NCI-H146 (cell line): ENCODE measurements around the gene PADI4.
"Not testable (repeated sequence)": the region's sequence is repeated elsewhere in the genome, so short reads cannot be mapped to it uniquely, and the experiment has no call there.

ENCODE experiments used
- DNase-seq: peaks from one replicate; lab custom pipeline; 2025; lab: John Stamatoyannopoulos, UW

PADI4 gene

DNA sequence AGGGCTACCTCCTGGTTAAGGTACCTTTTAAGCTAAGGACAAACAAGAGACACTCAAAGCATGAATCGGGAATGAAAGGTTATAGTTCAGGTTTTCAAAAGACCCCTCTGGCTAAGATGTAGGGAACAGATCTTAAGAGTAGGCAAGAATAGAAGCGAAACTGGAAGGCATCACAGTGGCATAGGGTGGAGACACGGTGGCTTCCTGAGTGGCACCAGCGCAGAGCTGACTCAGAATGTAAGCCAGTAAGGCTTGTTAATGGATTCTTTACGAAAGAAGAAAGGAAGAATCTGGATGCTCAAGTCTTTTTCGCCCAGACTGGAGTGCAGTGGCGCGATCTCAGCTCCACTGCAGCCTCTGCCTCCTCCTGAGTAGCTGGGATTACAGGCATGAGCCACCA, 85.2 kb downstream of the PADI4 start:
- no peak for DNase-seq

GRCh38 chr1:17397910-17398695, 90.1 kb downstream of the PADI4 start:
- no peak for DNase-seq

GRCh38 chr1:17400725-17401341, 92.8 kb downstream of the PADI4 start:
- no peak for DNase-seq

DNA sequence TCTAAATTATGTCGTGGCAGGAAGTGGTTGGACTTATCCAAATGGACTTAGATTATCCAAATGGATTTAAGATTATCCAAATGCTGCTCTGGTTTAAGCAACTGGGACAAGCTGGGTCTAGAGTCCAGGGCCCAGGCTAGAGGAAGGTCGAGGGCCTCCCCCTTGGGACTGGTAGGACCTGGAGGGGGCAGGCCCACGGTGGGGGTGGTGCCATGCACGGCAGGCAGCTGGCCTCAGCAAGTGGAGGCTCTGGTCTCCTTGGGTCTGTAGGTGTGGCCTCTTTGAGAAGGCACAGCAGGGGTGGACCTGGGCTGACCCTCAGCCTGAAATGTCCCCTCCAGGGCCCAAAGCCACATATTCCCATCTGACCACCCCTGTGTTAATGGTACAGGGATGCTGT, 93.8 kb downstream of the PADI4 start:
- DNase-seq, result no peak

GRCh38 chr1:17403081-17403480, 95.1 kb downstream of the PADI4 start:
- DNase-seq, result no peak

DNA sequence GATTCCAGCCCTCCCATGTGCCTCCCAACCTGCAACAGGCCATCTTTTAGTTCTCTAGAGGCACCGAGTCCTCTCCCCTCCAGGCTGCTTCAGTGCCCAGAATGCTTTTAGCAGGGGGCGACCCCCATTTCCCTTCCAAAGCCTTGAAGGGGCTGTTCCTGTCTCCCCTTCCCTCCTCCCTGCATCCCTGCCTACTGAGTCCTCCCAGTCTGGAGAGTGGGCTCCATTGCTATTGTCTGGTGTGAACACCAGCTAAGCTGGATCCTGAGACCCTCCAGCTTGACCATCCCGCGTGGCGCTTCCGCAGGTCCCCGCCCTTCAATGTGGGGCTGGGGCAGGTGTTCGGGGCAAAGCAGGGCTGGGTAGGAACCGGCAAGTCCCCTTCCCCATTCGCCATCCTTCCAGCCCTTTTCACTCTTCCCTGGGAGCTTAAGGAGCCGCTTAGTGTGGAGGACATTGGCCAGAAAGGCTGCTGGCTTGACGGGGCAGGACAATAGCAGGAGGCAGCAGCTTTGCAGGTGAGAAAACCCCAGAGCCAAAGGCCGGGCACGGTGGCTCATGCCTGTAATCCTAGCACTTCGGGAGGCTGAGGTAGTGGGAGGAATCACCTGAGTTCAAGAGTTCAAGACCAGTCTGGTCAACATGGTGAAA, 96.2 kb downstream of the PADI4 start:
- no peak for DNase-seq

GRCh38 chr1:17404820-17405219, 96.8 kb downstream of the PADI4 start:
- DNase-seq, result no peak

DNA sequence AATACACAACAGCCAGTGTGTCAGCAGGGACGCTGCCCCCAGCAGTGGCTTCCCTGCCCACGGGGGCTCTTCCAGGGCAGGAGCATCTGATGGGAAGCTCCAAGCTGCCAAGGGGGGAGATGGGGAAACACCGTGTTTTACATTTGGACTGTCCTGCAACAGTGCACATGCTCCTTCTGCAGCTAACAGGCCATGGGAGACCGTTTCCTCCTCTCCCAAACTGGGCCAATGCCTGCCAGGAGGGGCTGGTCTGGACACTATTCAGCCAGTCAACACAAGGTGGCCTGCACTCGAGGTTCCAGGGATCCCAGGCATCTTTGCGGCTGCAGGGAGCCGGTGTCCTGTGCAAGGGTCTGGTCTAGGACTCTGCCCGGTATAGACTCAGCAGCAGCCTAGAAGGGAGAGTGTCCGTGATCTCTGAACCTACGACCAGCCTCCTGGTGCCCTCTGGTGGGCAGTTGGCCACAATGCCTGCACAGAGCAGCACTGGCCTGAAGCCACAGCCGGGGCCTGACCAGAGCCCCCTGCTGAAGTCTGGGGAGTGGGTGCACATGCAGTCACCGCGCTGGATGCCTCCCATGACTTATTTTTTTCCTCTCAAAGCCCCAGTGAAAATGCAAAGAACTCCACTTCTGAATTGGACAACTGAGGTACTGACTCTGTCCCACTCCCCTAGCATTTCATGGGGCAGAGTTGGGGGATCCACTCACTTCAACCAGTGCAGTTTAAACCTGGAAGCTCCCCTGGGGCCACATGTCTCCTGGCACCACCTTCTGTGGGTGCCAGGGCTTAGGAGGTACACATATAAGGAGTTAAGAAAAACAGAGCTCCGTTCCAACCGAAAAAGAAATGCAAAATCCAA, 98.1 kb downstream of the PADI4 start:
- DNase-seq, result peak; percentile 45

- not testable (repeated sequence) for DNase-seq
These were observed 98.9 kb downstream of the PADI4 start for GRCh38 chr1:17406760-17407475.

DNA sequence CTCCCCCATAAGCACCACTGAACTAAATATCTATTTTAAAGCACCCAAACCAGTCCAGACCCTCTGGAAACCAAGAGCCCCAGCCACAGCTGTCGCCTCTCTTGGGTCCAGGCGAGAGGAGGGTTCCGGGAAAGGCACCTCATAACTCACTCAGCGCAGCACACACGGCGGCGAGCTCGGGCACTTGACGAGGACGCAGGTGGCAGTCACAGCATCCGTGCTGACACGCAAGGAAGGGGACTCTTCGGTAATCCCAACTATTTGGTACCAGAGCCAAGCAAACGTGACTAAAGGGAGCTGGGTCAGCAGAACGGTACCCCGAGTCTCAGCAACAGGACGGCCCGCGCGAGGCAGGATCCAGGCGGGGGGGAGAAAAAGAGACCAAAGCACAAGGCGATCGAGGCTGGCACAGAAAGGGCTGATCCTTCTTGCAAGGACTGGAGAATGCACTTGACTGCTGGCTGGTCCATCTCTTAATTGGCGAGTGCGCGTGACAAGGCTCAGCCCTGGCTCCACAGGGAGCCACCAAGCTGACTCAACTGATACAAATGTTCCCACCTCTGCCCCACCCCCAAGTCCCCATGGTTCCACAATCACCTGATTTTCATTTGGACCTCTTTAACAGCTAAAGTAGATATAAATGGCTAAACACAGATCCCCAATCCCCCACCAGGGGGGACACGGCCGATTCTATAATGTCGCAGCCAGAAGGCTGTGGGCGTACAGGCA, 100.0 kb downstream of the PADI4 start:
- not testable (repeated sequence) for DNase-seq

GRCh38 chr1:17409391-17409811, 101.4 kb downstream of the PADI4 start:
- no peak for DNase-seq

DNA sequence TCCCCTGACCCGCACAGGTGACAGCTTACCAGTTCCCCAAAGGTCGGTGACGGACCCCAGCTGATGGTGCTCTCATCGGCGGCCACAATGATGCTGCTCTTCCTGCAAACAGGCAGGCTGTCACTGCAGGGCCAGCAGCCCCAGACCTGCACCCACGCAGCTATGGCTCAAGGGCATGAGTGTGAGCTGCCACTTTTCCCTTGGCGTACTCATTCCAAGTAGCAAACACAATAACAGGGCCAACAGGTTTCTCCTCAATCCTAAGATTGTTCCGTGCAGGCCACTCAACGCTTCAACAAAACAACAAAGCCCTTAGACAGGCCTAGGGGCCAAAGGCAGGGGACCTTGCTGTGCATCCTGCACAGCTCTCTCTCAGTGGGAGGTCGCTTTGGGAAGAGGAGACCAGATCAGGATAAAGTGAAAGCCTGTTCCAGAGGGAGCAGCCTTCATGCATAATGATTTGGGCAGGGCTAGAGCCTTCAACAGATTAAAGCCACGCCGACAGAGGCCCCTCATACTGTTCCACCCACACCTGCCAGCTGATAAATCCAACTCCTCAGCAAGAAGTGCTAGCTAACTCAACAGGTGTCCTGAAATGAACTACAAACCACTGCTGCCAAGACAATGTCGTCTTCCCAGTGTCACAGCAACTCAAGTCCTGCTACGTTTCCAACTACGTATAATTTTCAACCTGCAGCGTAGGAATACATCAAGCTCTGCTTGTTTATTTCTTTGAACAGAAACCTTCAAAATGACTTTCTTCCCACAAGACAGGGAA, 104.3 kb downstream of the PADI4 start:
- no peak for DNase-seq
